Nephron progenitor cell (in vitro differentiated cells): ENCODE results near the gene GUCA1A.
A peak's percentile ranks its signal among the peaks of the same experiment; 100 is the strongest.

Experiments
- DNase-seq: peaks from one replicate; pipeline ENCODE4 v3.0.0; 2021
- H3K27ac Mint-ChIP-seq: 2 replicates; pipeline ENCODE4 v1.8.0; 2021; ENCODE audit warnings: mild to moderate bottlenecking, moderate library complexity, mixed read lengths
- H3K27me3 Mint-ChIP-seq: 2 replicates; pipeline ENCODE4 v1.8.0; 2021; ENCODE audit warnings: mild to moderate bottlenecking, low read depth, mixed read lengths; ENCODE audit not compliant: poor library complexity
- H3K36me3 Mint-ChIP-seq: 2 replicates; pipeline ENCODE4 v1.8.0; 2021; ENCODE audit warnings: low read depth, mixed read lengths
- H3K4me1 Mint-ChIP-seq: 2 replicates; pipeline ENCODE4 v1.8.0; 2021; ENCODE audit warnings: mixed read lengths
- H3K4me3 Mint-ChIP-seq: 2 replicates; pipeline ENCODE4 v1.8.0; 2021; ENCODE audit warnings: mild to moderate bottlenecking, moderate library complexity, mixed read lengths
- H3K9me3 Mint-ChIP-seq: 2 replicates; pipeline ENCODE4 v1.8.0; 2021; ENCODE audit warnings: mild to moderate bottlenecking, moderate library complexity, mixed read lengths
- TF ChIP-seq, protein P1 (sequence below): fragments of 200-600 bp; sonication (generic); IDR thresholded peaks from 2 replicates; pipeline ENCODE4 v1.5.0; 2021; ENCODE audit warnings: antibody characterized with exemption

GUCA1A gene

DNA sequence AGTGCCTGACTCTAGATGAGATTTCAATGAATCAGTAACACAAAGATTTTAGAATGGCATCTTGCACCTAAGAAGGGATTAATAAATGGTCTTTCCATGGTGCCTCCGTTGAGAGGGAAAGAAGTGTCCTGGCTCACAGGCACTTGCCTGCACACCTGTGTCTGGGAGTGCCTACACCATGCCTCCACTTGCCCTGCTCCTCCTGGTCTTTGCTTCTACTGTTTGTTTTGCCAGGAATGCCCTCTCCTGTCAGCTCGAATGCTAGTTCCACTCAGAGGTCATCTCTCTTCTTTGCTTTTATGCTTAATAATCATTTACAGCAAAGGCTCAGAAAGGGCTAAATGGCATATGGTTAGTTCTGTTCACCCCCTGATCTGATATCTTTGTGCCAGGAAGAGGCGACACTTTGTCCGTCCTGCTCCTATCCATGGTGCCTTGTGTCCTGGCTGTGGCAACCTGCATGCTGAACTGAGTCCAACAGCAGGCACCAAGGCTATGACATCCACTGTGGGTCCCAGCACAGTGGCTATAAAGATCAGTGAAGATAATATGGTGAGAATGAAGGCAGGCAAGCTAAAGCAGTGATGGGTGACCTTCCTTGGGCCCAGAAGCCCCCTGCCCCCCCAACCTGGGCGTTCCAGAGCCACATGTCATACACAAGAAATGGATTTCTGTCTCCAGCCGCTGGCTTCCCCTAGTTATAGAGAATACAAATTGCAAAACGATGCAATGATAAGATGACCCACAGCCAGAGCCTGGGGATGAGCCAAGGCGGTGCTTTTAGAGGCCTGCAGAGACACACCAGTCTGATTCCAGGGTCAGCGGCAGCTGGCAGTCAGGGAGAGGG is 32.2 kb upstream of the GUCA1A start:
- DNase-seq, result no peak
- TF ChIP-seq, protein P1, sequence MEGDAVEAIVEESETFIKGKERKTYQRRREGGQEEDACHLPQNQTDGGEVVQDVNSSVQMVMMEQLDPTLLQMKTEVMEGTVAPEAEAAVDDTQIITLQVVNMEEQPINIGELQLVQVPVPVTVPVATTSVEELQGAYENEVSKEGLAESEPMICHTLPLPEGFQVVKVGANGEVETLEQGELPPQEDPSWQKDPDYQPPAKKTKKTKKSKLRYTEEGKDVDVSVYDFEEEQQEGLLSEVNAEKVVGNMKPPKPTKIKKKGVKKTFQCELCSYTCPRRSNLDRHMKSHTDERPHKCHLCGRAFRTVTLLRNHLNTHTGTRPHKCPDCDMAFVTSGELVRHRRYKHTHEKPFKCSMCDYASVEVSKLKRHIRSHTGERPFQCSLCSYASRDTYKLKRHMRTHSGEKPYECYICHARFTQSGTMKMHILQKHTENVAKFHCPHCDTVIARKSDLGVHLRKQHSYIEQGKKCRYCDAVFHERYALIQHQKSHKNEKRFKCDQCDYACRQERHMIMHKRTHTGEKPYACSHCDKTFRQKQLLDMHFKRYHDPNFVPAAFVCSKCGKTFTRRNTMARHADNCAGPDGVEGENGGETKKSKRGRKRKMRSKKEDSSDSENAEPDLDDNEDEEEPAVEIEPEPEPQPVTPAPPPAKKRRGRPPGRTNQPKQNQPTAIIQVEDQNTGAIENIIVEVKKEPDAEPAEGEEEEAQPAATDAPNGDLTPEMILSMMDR, result no peak
- H3K27me3 Mint-ChIP-seq, result peaks cover 27% of the 10 kb centered on the region
- H3K27ac Mint-ChIP-seq, result peak overlapping the region; percentile 54
- H3K9me3 Mint-ChIP-seq, result no peaks in the 10 kb centered on the region
- peak overlapping the region; percentile 81 for H3K4me3 Mint-ChIP-seq
- peaks cover 55% of the 10 kb centered on the region for H3K4me1 Mint-ChIP-seq
- H3K36me3 Mint-ChIP-seq, result no peaks in the 10 kb centered on the region

DNA sequence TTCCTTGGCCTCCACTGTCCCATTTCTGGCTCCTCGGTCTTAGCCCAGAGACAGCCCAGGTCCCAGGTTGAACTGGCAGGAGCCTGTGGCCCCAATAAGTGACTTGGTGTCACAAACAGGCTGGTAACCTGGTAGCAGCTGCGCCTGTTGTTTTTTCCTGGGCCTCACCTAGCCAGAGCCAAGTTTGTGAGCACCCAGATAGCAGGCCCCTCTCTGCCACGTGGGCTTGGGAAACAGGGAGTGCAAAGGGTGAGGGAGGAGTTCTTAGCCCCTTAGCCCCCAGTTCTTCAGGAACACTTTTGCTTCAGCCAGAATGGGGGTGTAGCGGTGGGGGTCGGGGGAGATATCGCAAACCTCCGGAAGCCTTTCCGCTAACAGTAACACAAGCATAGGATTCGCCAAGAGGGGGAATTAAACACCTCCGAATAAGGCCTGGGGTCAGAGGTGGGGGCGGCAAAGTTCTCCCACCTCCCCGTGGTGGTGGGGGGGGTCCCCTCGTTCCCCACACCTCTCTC is 31.5 kb upstream of the GUCA1A start:
- H3K27me3 Mint-ChIP-seq, result peaks cover 27% of the 10 kb centered on the region
- TF ChIP-seq, protein P1, result no peak
- H3K9me3 Mint-ChIP-seq, result no peaks in the 10 kb centered on the region

DNA sequence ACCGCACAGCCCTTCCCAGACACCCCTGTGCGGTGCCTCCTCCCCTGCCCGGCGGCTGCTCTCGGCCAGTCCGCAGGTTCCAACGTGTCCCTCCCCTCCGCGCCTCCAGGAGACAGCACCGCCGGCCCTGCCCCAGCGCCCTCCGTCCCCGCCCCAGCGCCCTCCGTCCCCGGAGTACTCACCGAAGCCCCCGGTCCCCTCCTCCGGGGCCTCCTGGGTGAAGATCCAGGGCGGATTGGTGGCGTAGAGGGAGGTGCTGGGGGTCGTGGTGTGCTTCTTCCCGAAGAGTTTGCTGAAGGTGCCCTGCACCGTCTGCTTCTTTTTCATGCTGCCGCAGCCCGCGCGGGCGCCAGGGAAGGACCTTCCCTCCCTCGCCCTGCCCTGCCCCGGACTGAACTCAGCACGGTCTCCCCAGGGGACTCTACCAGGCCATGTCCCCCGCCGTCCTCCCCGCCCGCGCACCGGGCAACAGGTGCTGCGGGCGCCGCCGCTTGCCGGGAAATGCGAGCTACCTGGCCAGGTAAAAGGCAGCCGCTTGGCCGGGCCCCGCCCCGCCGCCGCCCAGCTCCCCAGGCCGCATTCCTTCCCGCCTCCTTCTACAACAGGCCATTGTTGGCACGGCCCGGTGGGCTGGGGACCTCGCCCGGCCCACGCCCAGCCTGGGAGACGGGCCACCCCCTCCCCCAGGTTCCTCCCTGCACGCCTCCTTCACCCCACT is 30.9 kb upstream of the GUCA1A start, which contains the start of gene C6orf132:
Gene C6orf132, minus strand, starts transcription at position 503 of the 718 bp plus-strand sequence. Its CDS starts 176 bp downstream, at position 327.
- Mint-ChIP-seq H3K9me3 (no peaks in the 10 kb centered on the region), H3K4me3 (peak within 1 kb of the TSS; percentile 81), H3K4me1 (peaks cover 42% of the 10 kb centered on the region), H3K27me3 (peaks cover 30% of the 10 kb centered on the region), H3K27ac (no peak within 1 kb of the TSS), H3K36me3 (no peaks in the 10 kb centered on the region)
- TF ChIP-seq, protein P1, result no peak
- DNase-seq, result peak; percentile 71

More for the DNA sequence above, 31.5 kb upstream of the GUCA1A start:
- Mint-ChIP-seq H3K27ac (peak overlapping the region; percentile 54), H3K4me1 (peaks cover 49% of the 10 kb centered on the region), H3K36me3 (no peaks in the 10 kb centered on the region), H3K4me3 (peak overlapping the region; percentile 81)
- DNase-seq, result no peak

DNA sequence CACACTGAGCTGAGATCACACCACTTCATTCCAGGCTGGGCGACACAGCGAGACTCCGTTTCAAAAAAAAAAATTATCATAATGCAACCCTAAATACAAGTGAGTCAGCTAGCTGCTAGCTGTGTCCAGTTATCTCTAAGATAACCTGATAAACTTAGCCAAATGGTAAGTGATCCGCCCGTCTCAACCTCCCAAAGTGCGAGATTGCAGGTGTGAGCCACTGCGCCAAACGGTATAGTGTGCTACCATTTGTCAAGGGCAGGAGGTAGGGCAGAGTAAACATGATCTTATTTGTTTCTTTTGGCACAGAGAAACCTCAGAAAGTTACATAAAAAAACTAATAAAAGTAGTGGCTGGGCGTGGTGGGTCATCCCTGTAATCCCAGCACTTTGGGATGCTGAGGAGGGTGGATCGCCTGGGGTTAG is 26.0 kb upstream of the GUCA1A start:
- H3K36me3 Mint-ChIP-seq, result no peaks in the 10 kb centered on the region
- H3K27ac Mint-ChIP-seq, result no peak overlapping the region
- no peak for DNase-seq
- H3K4me3 Mint-ChIP-seq, result no peak overlapping the region
- no peaks in the 10 kb centered on the region for H3K9me3 Mint-ChIP-seq
- TF ChIP-seq, protein P1, result no peak
- H3K27me3 Mint-ChIP-seq, result peaks cover 21% of the 10 kb centered on the region
- peaks cover 23% of the 10 kb centered on the region for H3K4me1 Mint-ChIP-seq

DNA sequence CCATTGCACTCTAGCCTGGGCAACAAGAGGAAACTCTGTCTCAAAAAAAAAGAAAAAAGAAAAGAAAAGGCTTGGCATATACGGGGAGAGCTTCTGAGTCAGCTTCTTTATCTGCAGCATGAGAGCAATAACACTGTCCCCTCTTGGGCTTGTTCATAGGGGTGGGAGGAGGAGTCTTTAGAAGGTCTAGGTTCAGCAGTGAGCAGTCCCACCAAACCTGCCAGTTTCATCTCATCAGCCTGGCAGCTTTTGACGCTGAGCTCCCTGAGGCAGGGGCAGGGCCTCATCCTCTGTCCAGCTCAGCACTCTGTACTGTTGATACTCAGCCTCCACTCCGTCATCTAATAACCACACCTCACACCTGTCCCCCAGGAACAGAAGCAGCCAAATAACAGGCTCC is 25.1 kb upstream of the GUCA1A start:
- H3K27ac Mint-ChIP-seq, result peak overlapping the region; percentile 70
- peaks cover 16% of the 10 kb centered on the region for H3K27me3 Mint-ChIP-seq
- TF ChIP-seq, protein P1, result no peak
- H3K4me1 Mint-ChIP-seq, result peaks cover 20% of the 10 kb centered on the region
- no peaks in the 10 kb centered on the region for H3K9me3 Mint-ChIP-seq
- DNase-seq, result no peak
- no peak overlapping the region for H3K4me3 Mint-ChIP-seq
- no peaks in the 10 kb centered on the region for H3K36me3 Mint-ChIP-seq
